Measurements from ENCODE around the gene VASN.
A peak's percentile ranks its signal among the peaks of the same experiment; 100 is the strongest.
"Not testable (repeated sequence)": the region's sequence is repeated elsewhere in the genome, so short reads cannot be mapped to it uniquely, and the experiment has no call there.

Gene VASN

DNA sequence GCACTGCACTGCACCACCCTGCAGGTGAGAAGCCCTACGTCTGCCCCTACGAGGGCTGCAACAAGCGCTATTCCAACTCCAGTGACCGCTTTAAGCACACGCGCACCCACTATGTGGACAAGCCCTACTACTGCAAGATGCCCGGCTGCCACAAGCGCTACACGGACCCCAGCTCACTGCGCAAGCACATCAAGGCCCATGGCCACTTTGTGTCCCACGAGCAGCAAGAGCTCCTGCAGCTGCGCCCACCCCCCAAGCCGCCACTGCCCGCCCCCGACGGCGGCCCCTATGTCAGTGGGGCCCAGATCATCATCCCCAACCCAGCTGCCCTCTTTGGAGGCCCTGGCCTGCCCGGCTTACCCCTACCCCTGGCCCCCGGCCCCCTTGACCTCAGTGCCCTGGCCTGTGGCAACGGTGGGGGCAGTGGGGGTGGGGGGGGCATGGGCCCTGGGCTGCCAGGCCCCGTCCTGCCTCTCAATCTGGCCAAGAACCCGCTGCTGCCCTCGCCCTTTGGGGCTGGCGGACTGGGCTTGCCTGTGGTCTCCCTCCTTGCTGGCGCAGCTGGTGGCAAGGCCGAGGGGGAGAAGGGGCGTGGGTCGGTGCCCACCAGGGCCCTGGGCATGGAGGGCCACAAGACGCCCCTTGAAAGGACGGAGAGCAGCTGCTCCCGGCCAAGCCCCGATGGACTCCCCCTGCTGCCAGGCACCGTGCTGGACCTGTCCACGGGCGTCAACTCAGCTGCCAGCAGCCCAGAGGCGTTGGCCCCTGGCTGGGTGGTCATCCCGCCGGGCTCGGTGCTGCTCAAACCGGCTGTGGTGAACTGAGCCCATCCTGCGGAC, 34.7 kb upstream of the VASN start:
- DNase-seq: no peak

GRCh38 chr16:4337540-4338088, 34.0 kb upstream of the VASN start:
- no peak for DNase-seq

GRCh38 chr16:4338125-4338582, 33.5 kb upstream of the VASN start:
- no peak for DNase-seq

DNA sequence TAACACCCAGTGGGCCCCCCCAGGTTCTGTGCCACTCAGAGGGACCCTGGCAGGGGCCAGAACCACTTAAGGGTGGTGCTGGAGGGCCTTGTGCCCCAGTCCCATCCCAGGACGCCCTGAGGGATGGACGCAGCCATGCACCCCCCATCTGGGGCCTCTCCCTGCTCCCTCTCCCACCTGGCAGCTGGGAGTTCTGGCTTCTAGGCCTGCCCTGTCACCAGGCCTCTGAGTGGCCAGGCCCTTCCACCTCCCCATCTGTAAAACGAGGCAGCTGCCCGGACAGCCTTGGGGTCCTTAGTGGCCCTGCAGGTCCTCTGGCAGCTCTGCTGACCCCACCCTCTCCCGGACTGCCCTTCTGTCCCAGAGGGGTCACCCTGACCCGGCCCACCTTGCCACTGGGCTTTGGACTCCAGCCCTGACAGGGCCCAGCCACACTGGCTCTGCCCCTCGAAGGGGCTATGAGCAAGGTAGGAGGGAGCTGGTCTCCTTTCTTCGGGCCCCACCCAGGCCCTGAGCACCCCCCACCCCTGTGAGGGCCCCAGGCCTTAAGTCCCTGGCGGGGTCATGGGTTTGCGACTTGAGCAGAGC, 32.8 kb upstream of the VASN start:
- DNase-seq: no peak

GRCh38 chr16:4339455-4339854, 32.2 kb upstream of the VASN start:
- DNase-seq: no peak

GRCh38 chr16:4339909-4340308, 31.7 kb upstream of the VASN start:
- peak in 1 of 51 donors; percentile 9 for DNase-seq

DNA sequence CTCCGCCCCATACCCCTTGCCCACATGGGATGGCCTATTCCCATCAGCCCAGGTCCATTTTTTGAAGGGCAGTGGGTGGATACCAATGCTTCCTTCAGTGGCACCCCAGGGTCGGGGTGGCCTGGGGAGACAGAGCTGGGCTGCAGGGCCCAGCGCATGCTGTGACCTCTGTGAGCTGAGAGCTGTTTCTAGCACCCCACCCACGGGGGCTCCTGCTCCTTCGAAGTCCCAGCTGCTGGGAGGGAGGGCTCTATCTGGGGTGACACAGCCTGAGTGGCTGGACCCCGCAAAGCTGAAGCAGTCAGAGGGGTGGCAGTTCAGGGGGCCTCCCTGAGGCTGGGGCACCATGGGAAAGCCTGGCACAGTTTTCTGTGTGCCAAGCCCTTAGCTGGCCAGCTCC, 31.2 kb upstream of the VASN start:
- DNase-seq: no peak

DNA sequence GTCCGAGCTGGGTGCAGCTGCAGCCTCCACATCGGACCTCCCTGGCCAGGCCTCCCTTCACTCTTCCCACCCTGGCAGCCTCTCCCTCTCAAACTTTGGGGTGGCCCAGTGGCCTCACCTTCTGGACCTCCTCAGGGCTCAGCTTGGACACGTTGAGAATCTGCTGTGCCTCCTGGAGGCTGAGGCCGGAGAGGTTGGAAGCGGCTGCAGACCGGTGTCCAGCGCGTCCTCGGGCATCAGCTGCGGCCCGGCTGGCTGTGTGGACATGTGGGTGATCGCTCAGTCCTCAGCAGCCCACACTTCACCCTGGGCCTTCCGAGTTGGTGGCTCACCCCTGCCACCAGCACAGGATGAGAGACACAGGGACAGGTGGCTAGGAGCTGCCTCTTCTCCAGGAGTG, 30.4 kb upstream of the VASN start:
- no peak for DNase-seq

DNA sequence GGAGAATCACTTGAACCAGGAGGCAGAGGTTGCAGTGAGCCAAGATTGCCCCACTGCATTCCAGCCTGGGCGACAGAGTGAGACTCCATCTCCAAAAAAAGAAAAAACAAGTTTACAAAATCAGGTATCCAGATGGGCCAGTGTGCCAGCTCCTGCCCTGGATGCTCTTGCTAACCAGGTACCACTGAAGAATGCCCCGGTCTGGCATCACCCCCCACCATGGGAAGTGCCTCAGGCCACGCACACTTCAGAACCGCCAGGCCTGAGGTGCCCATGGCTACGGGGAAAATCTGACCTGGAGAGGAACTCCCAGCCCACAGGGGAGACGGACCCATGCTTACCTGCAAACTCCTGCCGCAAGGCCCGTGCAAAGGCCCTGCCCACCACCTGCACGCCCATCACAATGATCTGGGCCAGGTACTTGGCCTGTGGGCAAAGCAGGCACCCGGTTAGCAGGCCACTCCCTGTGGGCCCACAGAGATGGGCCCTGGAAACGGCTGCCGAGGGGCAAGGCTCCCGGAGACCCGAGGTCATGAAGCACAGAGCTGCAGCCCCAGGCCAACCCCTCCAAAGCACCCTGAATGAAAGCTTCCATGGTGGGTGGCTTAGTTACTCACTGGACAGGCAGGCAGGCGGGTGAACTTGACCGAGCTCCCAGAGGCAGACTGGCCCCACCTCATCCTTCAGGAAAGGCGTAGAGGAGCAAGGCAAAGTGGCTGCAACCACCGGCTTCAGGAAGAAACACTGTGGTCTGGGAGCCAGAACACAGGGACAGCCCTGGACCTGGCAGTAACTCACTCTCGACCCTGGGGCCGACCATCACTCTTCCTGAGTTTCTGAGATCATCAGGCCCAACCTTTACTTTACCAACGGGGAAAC, 28.5 kb upstream of the VASN start:
- DNase-seq: no peak

GRCh38 chr16:4344300-4344982, 27.2 kb upstream of the VASN start:
- not testable (repeated sequence) for DNase-seq

DNA sequence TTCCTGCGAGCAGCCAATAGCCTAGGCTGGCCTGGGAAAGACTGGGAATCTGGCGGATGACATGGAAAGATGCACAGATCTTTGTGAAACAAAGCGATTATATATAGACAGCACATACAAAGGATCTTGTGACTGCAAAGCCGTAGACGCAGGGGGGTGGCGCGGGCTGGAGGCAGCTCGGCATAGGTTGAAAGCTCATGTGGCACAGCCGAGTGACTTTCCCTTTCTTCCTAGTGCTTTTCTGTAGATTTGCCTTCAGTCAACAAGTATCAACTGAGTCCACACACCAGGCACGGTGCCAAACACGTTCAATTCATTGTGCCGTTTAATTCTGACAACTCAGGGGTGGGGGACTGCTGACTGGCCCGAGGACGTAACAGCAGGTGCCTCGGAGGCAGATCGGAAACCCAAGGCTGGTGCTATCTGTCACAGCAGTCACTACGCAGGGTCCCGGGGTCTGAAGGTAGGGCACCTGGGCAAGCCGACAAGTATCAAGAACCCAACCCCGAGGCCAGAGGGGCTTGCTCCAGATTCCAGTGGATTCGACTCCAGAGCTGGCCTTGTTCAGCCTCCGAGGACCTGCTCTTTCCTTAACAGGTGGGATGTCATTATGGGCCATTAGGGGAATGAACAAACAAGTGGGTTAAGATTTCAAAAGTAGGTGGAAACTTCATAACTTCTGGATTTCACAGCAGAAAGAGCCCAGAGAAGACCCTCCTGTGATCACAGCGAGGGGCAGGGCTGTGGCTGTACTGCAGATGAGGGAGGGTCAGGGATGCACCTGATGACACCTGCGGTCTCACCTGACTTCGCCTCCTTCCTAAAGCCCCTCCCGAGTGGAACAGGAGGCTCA, 26.4 kb upstream of the VASN start:
- peak in 28 of 51 donors; percentile 4 to 69 (median 32) for DNase-seq

DNA sequence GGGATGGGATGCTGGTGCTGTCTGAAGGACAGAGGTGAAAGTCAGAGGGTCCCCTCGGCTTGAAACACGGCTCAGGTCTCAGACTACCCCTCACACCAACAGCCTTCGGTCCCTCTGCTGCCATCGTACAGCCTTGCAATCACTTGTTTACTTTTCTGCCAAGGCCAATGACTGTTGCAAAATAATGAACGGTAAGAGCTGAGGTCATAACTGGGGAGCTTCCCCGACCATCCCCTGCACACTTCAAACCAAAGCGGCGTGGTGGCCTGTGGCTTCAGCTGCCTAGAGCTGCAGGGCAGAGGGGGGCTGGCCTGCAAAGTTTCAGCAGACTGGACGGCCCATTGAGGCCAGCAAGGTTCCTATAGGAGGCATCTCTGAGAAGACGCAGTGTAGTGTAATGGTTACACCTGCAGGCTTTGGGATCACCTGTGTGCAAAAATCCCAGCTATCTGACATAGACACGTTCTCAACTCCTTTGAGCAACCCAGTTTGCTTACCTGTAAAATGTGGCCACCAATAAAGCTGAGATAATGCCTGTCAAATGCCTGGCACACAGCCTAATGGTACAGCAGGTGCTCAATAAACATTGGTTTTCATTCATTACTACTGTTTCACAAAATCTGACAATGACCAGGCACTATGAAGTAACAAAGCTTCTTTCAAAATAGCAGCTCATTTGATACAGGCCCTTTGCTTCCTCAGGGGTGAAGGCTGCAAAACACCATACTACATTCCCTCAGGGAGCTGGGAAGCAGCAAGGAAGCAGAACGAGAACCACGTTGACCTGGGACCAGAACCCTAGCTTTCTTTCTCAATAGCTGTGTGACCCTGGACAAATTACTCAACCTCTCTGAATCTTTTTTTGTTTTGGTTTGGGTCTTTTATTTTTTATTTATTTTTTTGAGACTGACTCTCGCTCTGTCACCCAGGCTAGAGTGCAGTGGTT, 25.5 kb upstream of the VASN start:
- DNase-seq: no peak

DNA sequence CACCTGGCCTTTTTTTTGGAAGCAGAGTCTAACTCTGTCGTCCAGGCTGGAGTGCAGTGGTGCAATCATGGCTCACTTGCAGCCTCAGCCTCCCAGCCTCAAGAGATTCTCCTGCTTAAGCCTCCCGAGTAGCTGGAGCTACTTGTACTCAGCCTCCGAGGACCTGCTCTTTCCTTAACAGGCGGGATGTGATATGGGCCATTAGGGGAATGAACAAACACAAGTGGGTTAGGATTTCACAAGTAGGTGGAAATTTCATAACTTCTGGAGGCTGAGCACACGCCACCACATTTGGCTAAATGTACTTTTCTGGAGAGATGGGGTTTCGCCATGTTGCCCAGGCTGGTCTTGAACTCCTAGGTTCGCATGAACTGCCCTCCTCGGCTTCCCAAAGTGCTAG, 24.6 kb upstream of the VASN start:
- DNase-seq: no peak

DNA sequence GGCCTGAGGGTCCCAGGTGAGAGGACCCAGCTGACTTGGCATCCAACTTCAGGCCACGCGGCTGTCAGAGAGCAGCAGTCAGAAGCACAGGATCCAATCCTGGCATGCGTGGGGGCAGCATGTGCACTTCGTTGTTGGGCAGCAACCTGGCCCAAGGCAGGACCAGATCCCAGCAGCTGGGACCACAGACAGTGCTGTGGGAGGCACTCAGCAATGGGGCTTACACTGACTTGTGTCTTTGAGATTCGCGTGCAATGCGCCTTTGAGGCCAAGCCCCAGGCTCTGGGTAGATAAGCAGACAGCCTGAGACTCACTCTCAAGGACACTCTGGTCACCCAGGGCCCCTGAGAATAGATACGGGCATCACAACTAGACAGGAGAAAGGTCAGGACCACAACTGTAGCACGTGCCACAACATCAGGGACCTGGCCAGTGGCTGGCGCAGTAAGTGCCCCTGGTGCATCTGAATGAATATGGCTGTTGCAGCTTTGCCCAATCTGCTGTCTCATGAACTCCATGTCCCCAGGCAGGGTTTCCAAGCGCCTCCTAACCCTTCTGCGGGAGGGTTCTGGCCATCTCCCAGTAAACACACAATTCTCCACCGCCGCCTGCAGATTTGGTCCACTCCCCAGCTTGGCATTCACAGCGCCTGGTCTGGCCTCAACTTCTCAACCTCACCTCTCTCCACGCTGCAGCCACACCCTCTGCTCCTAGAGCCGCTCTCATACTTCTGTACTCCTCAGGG, 23.7 kb upstream of the VASN start:
- DNase-seq: no peak

- DNase-seq: no peak
These were observed 22.3 kb upstream of the VASN start for GRCh38 chr16:4349332-4349731.

DNA sequence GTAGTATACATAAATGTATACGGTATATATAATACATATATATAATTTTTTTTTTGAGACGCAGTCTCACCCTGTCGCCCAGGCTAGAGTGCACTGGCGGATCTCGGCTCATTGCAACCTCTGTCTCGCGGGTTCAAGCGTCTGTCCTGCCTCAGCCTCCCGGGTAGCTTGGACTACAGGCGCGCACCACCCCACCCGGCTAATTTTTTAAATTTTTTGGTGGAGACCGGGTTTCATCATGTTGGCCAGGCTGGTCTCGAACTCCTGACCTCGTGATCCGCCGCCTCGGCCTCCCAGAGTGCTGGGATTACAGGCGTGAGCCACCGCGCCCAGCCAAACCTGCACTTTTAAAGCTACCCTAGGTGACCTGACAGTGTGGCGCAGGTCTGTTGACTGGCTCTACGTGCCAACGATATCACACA, 21.3 kb upstream of the VASN start:
- no peak for DNase-seq

- DNase-seq: peak; percentile 67 to 97 (median 91)
These were observed 20.6 kb upstream of the VASN start, which contains the start of gene PAM16 for GRCh38 chr16:4350787-4351659. TSS of gene PAM16 (minus strand) at chr16:4351321. CDS start at chr16:4351234, 87 bp downstream.

All from hypothalamus (tissue), 51 donors.